ENCODE measurements around the gene LIMK1.

LIMK1 gene

GRCh38 chr7:74057216-74057925 lies 26.2 kb upstream of the LIMK1 start:
- H3K4me3 ChIP-seq (replicated peaks; ENCODE audit: low read depth, low read length), result no peak overlapping the region
- no peak for DNase-seq (ENCODE audit: low read depth)
- no peak for TF ChIP-seq CTCF (IDR thresholded peaks at IDR 0.05; ENCODE audit: low read length, missing control alignments)

- TF ChIP-seq CTCF (IDR thresholded peaks at IDR 0.05; ENCODE audit: low read length, missing control alignments), result no peak
- H3K4me3 ChIP-seq (replicated peaks; ENCODE audit: low read depth, low read length), result no peak overlapping the region
- DNase-seq (ENCODE audit: low read depth), result no peak
Measured at GRCh38 chr7:74057987-74058386, 25.6 kb upstream of the LIMK1 start.

- DNase-seq (ENCODE audit: low read depth), result no peak
- no peak overlapping the region for H3K4me3 ChIP-seq (replicated peaks; ENCODE audit: low read depth, low read length)
Measured at GRCh38 chr7:74058486-74058885, 25.1 kb upstream of the LIMK1 start.

GRCh38 chr7:74059037-74059436 lies 24.6 kb upstream of the LIMK1 start:
- TF ChIP-seq CTCF (IDR thresholded peaks at IDR 0.05; ENCODE audit: low read length, missing control alignments), result no peak
- DNase-seq (ENCODE audit: low read depth), result no peak
- H3K4me3 ChIP-seq (replicated peaks; ENCODE audit: low read depth, low read length), result no peak overlapping the region

More at GRCh38 chr7:74058486-74058885, 25.1 kb upstream of the LIMK1 start:
- TF ChIP-seq CTCF (IDR thresholded peaks at IDR 0.05; ENCODE audit: low read length, missing control alignments), result no peak

GRCh38 chr7:74059681-74060588 lies 23.7 kb upstream of the LIMK1 start:
- H3K4me3 ChIP-seq (replicated peaks; ENCODE audit: low read depth, low read length), result no peak overlapping the region
- no peak for DNase-seq (ENCODE audit: low read depth)
- TF ChIP-seq CTCF (IDR thresholded peaks at IDR 0.05; ENCODE audit: low read length, missing control alignments), result no peak

- DNase-seq (ENCODE audit: low read depth), result peak; percentile 96
- no peak for TF ChIP-seq CTCF (IDR thresholded peaks at IDR 0.05; ENCODE audit: low read length, missing control alignments)
- no peak overlapping the region for H3K4me3 ChIP-seq (replicated peaks; ENCODE audit: low read depth, low read length)
Measured at GRCh38 chr7:74061840-74062539, 21.6 kb upstream of the LIMK1 start.
